IPS DF 6.9 (cell line): ENCODE results near the gene EXD3.

ENCODE experiments used
- DNase-seq: peaks from one replicate; pipeline ENCODE4 v3.0.0-alpha.2; 2013; ENCODE audit warnings: low read depth, low spot score
- H3K27ac ChIP-seq: one replicate; pipeline ENCODE4 v1.5.1; 2013; ENCODE audit warnings: low read length, control low read depth
- H3K27me3 ChIP-seq: 2 replicates; pipeline ENCODE4 v1.6.1; 2013; ENCODE audit warnings: mild to moderate bottlenecking, low read length; ENCODE audit not compliant: control insufficient read depth, insufficient read depth
- H3K36me3 ChIP-seq: 2 replicates; pipeline ENCODE4 v1.6.1; 2013; ENCODE audit warnings: low read length; ENCODE audit not compliant: control insufficient read depth, insufficient read depth
- H3K4me1 ChIP-seq: 2 replicates; pipeline ENCODE4 v1.6.1; 2013; ENCODE audit warnings: low read length; ENCODE audit not compliant: control insufficient read depth, insufficient read depth
- H3K4me3 ChIP-seq: 2 replicates; pipeline ENCODE4 v1.5.1; 2013; ENCODE audit warnings: mild to moderate bottlenecking, low read length
- H3K9me3 ChIP-seq: 2 replicates; pipeline ENCODE4 v1.6.1; 2013; ENCODE audit warnings: low read length, inconsistent platforms; ENCODE audit not compliant: control insufficient read depth, insufficient read depth
- WGBS: extraction: QIAGEN DNeasy Blood & Tissue Kit; methylation state at CpG from one replicate; pipeline ENCODE4 v1.1.7; 2013; ENCODE audit warnings: mixed read lengths, missing lambda C conversion rate; ENCODE audit not compliant: insufficient read length, insufficient coverage; 5-methylcytosine and 5-hydroxymethylcytosine counted together

Gene EXD3

GRCh38 chr9:137298401-137299202 lies 124.4 kb downstream of the EXD3 start:
- Histone ChIP-seq H3K9me3 (no peaks in the 10 kb centered on the region), H3K27me3 (no peaks in the 10 kb centered on the region; the same call in 1 of the 2 replicates), H3K27ac (no peak overlapping the region), H3K4me3 (no peak overlapping the region), H3K4me1 (peaks cover 24% of the 10 kb centered on the region), H3K36me3 (no peaks in the 10 kb centered on the region)
- DNase-seq: no peak
- no CpG with 5 or more reads among the region's 24 CpGs for WGBS

- Histone ChIP-seq H3K9me3 (no peaks in the 10 kb centered on the region), H3K36me3 (no peaks in the 10 kb centered on the region), H3K4me1 (peaks cover 23% of the 10 kb centered on the region), H3K27me3 (no peaks in the 10 kb centered on the region; the same call in 1 of the 2 replicates), H3K27ac (no peak overlapping the region), H3K4me3 (no peak overlapping the region)
- WGBS: no CpG with 5 or more reads among the region's 7 CpGs
- no peak for DNase-seq
These were observed 125.0 kb downstream of the EXD3 start for GRCh38 chr9:137297966-137298365.

GRCh38 chr9:137296670-137297664 lies 126.0 kb downstream of the EXD3 start:
- WGBS: no CpG with 5 or more reads among the region's 24 CpGs
- H3K4me3 ChIP-seq: no peak overlapping the region; the same call in 1 of the 2 replicates
- H3K9me3 ChIP-seq: no peaks in the 10 kb centered on the region
- H3K27me3 ChIP-seq: no peaks in the 10 kb centered on the region; the same call in 1 of the 2 replicates
- H3K4me1 ChIP-seq: peaks cover 22% of the 10 kb centered on the region
- no peaks in the 10 kb centered on the region for H3K36me3 ChIP-seq
- no peak for DNase-seq
- H3K27ac ChIP-seq: no peak overlapping the region

DNA sequence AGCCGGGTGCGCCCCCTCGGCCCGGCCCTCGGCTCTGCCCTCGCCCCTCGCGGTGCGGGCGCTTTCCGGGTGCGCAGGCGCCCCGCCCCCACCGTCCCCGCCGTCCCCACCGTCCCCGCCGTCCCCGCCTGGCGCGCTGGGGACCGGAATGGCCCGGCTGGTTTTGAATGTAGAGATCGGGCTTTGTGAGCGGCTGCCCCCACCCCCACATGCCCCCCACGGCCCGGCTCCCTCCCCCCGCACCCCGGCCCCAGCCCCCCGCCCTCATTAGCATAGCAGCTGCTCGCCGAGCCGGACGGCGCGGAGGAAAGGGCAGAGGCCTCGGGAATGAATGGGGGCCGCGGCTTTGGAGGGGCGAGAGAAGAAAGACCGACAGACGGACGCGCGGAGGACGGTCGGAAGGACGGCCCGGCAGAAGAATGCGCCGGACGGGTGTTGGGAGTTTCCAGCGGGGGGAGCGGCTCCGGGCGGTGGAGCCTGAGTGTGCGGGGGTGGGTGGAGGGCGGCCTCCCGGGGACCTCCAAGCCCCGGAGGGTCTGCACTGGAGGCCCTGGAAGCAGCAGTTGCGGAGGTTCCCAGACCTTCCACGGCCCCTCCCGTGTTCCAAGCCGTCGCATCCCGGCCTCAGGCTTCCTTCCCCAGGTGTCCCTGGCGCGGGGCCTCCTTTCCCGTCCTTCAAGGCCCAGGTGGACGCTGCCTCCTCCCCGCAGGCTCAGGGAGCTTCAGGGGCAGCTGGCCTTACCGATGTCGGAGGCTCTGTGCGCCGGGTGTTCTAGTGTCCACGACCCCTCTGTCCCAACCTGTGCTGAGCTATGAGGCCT lies 126.9 kb downstream of the EXD3 start:
- Histone ChIP-seq H3K9me3 (no peaks in the 10 kb centered on the region), H3K4me3 (peak overlapping the region; percentile 52; the same call in 1 of the 2 replicates), H3K27me3 (no peaks in the 10 kb centered on the region; the same call in 1 of the 2 replicates), H3K4me1 (peaks cover 20% of the 10 kb centered on the region), H3K36me3 (no peaks in the 10 kb centered on the region), H3K27ac (no peak overlapping the region)
- WGBS: no CpG with 5 or more reads among the region's 78 CpGs
- no peak for DNase-seq

GRCh38 chr9:137295238-137295811 lies 127.6 kb downstream of the EXD3 start:
- DNase-seq: no peak
- Histone ChIP-seq H3K9me3 (no peaks in the 10 kb centered on the region), H3K36me3 (no peaks in the 10 kb centered on the region), H3K4me1 (peaks cover 20% of the 10 kb centered on the region), H3K4me3 (peak overlapping the region; percentile 52; the same call in 1 of the 2 replicates), H3K27me3 (no peaks in the 10 kb centered on the region; the same call in 1 of the 2 replicates), H3K27ac (no peak overlapping the region)
- WGBS: no CpG with 5 or more reads among the region's 76 CpGs

- no peak for DNase-seq
- Histone ChIP-seq H3K27ac (no peak overlapping the region), H3K4me3 (no peak overlapping the region), H3K4me1 (peaks cover 20% of the 10 kb centered on the region), H3K27me3 (no peaks in the 10 kb centered on the region; the same call in 1 of the 2 replicates), H3K9me3 (no peaks in the 10 kb centered on the region), H3K36me3 (no peaks in the 10 kb centered on the region)
- WGBS: no CpG with 5 or more reads among the region's 35 CpGs
These were observed 128.2 kb downstream of the EXD3 start for GRCh38 chr9:137294681-137295237.

DNA sequence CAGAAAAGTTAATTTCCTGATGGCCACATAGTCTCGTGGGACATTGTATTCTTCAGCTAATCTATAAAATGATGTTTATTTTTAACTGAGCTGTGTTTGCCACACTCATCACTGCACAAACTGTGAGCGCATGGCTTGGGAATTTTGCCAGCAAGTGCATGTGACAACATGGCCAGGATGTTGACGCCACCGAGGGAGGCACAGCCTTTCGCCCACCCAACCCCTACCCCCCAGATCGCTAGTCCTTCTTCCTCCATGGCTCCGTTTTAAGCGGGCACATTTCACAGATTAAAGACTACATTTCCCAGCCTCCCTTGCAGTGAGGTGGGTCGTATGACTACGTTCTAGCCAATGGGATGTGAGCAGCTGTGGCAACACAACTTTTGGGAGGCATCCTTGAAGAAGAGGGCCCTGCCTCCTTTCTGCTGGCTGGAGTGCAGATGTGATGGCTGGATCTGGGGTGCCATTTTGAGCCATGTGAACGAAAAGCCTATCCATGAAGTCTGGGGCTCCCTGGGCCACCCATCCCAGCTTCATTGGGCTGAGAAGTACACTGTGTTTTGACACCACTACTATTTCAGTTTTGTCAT lies 128.8 kb downstream of the EXD3 start:
- H3K27me3 ChIP-seq: no peaks in the 10 kb centered on the region; the same call in 1 of the 2 replicates
- H3K9me3 ChIP-seq: no peaks in the 10 kb centered on the region
- no peaks in the 10 kb centered on the region for H3K36me3 ChIP-seq
- no peak overlapping the region for H3K4me3 ChIP-seq
- no peak overlapping the region for H3K27ac ChIP-seq
- DNase-seq: no peak
- H3K4me1 ChIP-seq: peaks cover 18% of the 10 kb centered on the region
- no CpG with 5 or more reads among the region's 11 CpGs for WGBS

DNA sequence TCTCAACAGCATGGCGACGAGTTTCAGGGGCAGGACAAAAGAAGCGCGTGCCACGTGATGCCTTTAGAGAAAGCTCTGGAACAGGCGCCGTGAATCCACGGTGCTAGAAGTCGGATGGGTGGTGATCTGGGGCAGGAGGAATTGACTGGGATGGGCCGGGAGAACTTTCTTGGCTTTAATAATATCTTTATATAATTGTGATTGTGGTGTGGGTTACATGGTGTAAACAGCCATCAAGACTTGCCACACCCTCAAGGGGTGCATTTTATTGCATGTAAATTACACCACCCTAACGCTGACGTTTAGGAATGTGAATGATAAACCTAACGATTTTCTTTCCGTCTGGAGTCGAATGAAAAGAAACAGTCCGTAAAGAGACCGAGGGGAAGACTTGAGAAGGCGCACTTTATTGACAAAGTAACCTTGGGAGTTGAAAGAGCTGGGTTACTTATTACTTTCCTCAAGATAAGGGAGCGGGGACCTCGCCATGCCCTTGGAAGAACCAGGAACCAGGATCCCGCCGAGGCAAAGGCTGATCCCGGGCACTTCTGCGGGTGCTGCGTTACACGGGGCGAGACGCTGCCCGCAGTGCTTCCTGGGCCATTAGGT lies 129.4 kb downstream of the EXD3 start:
- H3K4me3 ChIP-seq: no peak overlapping the region
- no peak for DNase-seq
- H3K27ac ChIP-seq: no peak overlapping the region
- H3K9me3 ChIP-seq: no peaks in the 10 kb centered on the region
- H3K27me3 ChIP-seq: no peaks in the 10 kb centered on the region; the same call in 1 of the 2 replicates
- no peaks in the 10 kb centered on the region for H3K36me3 ChIP-seq
- H3K4me1 ChIP-seq: peaks cover 16% of the 10 kb centered on the region
- no CpG with 5 or more reads among the region's 29 CpGs for WGBS

DNA sequence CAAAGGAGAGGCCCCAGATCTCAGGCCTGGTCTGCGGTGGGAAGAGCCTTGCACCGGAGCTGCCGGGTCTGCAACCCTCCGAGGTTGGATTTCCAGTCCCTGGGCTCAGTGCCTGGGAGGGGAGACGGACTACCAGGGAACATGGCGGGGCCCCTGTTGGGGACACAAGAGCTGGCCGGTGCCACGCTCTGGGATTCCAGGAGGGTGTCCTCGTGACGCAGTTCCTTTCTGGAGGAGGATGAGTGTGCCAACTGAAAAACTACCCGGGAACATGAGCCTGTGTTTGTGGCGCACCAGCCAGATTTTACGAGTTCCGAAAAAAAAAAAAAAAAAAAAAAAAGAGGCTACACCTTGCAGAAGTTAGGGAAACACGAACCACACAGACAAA lies 129.9 kb downstream of the EXD3 start:
- Histone ChIP-seq H3K27me3 (no peaks in the 10 kb centered on the region; the same call in 1 of the 2 replicates), H3K4me1 (peaks cover 12% of the 10 kb centered on the region), H3K9me3 (no peaks in the 10 kb centered on the region), H3K4me3 (no peak overlapping the region), H3K27ac (no peak overlapping the region), H3K36me3 (no peaks in the 10 kb centered on the region)
- no CpG with 5 or more reads among the region's 15 CpGs for WGBS
- DNase-seq: no peak
